Right lobe of liver (tissue), 4 donors: ENCODE measurements around the gene WDR12.

ENCODE experiments used
- CTCF ChIP-seq, 4 donors: fragments of 200-600 bp in 3 of 4; fragments of 450-650 bp in 1 of 4; IDR thresholded peaks; one replicate each; pipeline versions ENCODE4 v1.5.1 to v1.8.0; 2016 to 2022; ENCODE audit warnings: antibody characterized with exemption in 4 of 4, mild to moderate bottlenecking in 2 of 4
- POLR2A ChIP-seq: fragments of 450-650 bp; IDR thresholded peaks from one replicate; pipeline ENCODE4 v1.6.1; 2017; ENCODE audit warnings: antibody characterized with exemption, mild to moderate bottlenecking
- donor health status: DM: no; HTN: no; CAD: no.
- donor health status: DM: no; HTN: no; CAD: no.
- donor health status: DM: no; HTN: yes; CAD: no.

DNA sequence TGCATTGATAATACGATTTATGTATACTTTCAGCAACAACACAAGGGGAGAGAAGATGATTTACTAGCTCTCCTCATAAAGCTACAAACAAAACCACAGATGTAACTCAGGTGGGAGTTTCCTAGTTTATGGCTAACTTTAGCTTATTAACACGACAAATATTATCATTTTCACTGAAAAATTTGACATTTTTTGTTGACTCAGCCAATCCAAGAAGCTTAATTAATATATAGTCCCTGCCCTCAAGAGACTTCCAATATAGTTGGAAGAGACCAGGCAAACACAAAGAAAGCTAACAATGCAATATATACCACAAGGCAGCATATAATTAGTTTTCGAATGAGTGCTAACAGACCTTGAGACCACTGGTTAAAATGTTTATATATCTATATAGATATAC lies 775 bp downstream of the WDR12 start:
- TF ChIP-seq CTCF (IDR thresholded peaks at IDR 0.05), result no peak
- TF ChIP-seq POLR2A, result no peak
